CD4-positive, alpha-beta T cell treated with Interferon alpha-2 for 1 hour (primary cell): ENCODE measurements around the gene PRKAR2A.
A peak's percentile ranks its signal among the peaks of the same experiment; 100 is the strongest.
"Not testable (repeated sequence)": the region's sequence is repeated elsewhere in the genome, so short reads cannot be mapped to it uniquely, and the experiment has no call there.

ENCODE experiments used
- DNase-seq, 2 donors: peaks; one replicate each; pipeline ENCODE4 v3.0.0-alpha.2; 2020 to 2022

PRKAR2A gene

DNA sequence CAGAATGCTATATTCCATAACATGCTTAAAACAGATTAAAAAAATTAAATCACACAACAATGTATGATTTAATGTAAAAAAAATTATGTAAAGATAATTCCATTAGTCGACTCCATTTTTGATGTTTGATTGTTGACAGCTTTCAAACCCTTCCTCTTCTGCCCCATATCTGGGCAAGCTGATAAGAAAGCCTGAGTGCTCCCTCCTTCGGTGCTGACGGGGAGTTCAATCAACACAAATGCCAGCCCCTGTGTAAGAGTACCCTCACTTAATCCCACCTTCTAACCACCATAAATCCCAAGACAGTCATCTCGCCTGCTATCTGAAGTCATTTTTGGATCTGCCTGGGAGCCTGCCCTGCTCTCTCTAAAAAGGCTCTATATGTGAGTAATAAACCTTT is 70.8 kb downstream of the PRKAR2A start:
- no peak for DNase-seq

DNA sequence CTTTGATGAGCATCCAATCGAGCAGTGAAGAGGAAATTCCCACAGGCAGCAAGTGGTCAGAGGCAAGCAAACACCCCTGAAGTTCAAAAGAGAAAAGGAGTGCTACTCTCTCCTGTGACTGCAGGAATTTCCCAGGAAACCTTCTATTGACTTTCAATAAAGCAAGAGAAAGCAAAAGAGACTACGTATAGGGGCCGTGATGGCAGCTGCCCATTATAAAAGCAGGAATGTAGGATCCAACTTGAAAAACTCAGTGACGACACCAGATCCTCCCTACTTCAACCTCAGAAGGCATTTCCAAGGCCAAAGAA is 77.5 kb downstream of the PRKAR2A start:
- DNase-seq, result no peak

DNA sequence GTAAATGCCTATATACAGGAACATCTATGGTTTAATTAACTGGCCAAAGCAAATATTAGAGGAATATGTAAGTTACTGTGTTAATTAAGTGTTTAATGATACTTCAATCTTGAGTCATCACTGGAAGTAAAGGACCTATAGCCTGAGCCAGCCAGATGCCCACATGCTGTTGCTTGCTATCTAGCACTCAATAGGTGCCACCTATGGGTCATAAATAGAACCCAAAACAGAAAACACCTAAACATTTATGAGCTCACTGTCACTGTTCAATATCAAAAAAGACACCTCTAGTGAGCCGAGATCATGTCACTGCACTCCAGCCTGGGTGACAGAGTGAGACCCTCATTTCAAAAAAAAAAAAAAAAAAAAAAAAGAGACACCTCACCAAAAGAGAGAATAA is 82.3 kb downstream of the PRKAR2A start:
- peak in 1 of 2 donors; percentile 16 for DNase-seq

DNA sequence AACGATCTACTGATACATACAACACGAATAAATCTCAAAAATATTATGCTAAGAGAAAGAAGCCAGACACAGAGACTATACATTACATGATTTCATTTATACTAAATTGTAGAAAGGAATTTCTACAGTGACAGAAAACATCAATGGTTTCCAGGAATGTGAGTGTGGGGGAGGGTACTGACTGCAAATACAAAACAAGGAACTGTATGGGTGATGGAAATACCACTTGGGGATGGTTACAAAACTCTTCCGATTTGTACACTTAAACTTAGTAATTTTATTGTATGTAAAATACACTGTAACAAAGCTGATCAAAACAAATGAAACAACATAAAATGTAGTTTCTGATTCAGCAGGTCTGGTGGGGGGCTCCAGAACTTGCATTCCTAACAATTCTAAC is 84.9 kb downstream of the PRKAR2A start:
- DNase-seq, result no peak

DNA sequence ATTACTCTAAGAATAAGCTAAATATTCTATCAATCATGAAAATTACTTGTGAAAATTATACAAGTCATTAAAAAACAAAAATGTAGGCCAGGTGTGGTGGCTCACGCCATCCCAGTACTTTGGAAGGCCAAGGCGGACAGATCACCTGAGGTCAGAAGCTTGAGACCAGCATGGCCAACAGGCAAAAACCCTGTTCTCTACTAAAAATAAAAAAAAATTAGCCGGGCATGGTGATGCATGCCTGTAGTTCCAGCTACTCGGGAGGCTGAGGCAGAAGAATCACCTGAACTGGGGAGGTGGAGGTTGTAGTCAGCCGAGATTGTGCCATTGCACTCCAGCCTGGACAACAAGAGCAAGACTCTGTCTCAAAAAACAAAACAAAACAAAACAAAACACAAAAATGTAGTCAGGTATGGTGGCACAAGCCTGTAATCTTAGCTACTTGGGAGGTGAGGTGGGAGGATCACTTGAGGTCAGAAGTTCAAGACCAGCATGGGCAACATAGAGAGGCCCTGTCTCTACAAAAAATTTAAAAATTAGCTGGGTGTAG is 87.6 kb downstream of the PRKAR2A start:
- DNase-seq, result not testable (repeated sequence)

DNA sequence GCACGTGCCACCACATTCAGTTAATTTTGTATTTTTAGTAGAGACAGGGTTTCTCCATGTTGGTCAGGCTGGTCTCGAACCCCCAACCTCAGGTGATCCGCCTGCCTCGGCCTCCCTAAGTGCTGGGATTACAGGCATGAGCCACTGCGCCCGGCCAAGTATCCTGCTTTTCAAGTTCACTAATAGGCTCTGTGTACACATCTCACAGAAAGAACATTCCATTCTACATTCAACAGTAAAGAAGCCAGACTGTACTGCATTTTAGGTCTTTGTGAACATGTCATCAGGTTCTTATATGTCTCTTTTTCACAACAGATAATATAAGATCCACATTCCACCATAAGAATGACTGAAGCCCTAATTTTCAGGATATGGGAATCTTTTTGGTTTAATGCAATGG is 88.1 kb downstream of the PRKAR2A start:
- DNase-seq, result not testable (repeated sequence)

DNA sequence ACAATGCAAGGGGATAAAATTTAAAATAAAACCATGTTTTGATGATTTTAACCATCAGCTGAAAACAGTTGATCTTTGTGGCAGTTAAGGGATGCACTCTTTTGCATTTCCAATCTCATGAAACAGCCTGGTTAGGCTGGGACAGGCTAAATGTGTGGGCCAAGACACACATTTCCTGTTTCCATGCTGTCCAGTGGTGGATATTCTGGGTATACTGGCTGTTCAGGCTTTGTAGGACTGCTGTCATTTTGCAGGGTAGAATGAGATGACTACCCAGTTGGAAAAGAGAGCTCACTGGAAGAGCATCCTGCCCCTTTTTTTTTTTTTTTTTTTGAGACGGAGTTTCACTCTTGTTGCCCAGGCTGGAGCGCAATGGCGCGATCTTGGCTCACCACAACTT is 88.6 kb downstream of the PRKAR2A start:
- DNase-seq, result no peak

DNA sequence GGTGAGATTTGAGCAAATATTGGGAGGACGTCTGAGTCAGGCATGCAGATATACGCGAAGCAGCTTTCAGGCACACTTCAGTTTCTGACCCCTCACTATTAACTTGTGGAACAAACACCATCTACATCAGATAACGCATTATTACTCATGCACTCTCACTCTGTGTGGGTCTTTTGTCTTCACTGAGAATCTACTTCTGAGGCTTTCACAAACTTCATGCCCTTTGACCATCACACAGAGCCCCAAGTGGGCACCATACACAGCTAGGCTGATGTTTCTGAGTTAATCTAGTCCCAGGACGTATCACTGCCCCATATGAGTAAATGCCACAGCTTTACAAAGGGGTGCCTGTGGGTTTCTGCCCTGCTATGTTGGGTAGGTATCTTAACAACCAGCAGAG is 91.0 kb downstream of the PRKAR2A start:
- no peak for DNase-seq

DNA sequence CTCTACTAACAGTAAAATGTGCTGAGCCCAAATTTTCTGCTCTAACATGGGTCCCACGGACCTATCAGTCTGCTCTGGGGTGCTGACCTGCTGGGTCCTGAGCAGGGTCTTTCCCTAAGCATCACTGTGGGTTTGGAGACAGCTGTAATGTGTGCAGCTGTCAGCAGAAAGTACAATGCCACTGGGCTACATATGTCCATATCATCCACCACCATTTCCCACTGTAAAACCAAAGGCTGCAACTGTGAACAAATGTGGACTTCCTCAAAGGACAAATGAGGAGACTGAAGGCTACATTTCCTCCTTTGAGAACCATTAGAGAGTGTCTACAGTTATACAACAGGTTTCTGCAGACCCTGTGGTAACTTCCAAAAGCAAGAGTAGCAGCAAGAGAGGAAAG is 96.8 kb downstream of the PRKAR2A start:
- DNase-seq, result no peak

DNA sequence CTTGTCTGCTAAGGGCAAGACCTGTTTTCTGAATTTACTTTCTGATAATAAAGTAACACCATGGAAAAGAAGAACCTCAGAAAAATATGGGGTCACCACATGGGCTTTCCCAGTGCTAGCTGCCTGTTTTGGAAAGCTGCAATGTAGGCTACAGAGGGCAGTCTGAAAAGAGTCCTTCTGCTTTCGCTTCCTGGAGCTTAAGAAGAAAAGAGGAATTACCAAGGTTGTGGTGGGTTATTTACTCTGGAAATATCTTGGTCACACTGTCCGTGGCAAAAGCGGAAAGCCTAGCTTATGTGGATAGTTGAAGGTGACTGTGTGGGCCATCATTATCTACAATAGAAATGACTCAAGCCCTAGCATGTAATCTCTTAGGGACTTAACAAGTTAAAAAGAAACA is 98.9 kb downstream of the PRKAR2A start:
- peak in 1 of 2 donors; percentile 17 for DNase-seq

DNA sequence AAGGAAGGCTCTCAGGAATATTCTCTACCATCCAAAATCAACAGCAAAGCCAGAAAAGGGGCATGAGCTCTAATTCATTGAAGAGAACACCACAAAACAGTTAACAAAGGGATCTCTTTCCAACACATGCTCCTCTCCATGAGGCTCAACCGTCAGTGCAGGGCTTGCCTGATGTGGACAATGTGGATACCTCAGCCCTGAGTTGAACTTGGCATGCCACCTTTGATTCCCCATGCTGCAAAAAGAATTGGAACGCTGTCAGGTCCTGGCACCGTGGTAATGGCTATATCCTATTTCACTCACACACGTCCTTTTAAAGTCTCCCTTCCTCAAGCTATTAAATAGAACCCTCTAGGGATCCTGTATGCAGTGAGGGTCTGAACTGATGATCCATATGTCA is 100.0 kb downstream of the PRKAR2A start:
- no peak for DNase-seq

DNA sequence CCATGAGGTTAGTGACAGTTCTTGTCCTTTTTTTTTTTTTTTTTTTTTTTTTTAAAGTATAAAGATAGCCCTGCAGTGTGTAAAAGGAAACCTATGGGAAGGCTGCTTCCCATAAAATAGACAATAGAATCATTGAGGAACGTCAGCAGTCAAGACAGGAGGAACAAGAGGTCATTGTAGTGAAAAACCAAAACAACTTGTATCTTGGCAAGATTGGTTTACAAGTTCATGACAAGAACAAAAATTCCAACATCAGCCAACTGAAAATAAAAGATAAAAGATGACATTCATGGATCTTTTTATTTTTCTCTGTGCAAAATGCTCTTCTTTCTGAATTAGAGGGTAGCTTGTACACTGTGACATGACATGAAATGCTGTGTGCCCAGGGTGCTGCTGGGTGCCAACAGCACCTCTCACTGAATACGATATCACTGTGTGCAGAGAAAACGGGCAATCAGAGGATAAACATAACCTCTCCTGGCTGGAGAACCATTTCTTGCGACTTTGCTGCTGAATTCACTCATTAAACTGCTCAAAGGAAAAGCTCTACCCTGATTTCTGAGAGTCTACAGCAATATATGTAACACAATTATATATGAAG is 100.6 kb downstream of the PRKAR2A start:
- DNase-seq, result no peak

DNA sequence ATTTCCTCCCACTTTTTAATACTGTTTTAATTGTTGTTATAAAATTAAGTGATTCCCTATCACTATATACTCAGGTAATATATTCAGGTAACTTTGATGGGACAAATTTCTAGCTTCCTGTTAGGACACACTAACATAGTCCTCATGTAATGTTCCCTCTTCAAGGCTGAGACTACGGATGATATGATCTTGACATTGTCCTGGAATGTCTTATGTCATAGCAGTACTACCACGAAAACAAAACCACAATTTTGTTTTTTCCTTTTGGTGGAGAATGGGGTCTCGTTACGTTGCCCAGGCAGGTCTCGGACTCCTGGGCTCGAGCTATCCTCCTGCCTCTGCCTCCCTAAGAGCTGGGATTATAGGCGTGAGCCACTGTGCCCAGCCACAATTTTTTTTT is 103.9 kb downstream of the PRKAR2A start:
- DNase-seq, result no peak

DNA sequence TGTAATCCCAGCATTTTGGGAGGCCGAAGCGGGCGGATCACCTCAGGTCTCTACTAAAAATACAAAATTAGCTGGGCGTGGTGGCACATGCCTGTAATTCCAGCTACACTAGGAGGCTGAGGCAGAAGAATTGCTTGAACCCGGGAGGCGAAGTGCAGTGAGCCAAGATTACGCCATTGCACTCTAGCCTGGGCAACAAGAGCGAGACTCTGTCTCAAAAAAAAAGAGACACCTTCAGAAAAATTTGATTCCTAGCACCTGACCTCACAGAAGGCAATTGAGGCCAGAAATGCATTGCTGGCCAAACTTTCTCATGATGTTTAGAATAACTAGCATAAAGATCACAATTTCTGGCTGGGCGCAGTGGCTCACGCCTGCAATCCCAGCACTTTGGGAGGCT is 106.4 kb downstream of the PRKAR2A start:
- not testable (repeated sequence) for DNase-seq

DNA sequence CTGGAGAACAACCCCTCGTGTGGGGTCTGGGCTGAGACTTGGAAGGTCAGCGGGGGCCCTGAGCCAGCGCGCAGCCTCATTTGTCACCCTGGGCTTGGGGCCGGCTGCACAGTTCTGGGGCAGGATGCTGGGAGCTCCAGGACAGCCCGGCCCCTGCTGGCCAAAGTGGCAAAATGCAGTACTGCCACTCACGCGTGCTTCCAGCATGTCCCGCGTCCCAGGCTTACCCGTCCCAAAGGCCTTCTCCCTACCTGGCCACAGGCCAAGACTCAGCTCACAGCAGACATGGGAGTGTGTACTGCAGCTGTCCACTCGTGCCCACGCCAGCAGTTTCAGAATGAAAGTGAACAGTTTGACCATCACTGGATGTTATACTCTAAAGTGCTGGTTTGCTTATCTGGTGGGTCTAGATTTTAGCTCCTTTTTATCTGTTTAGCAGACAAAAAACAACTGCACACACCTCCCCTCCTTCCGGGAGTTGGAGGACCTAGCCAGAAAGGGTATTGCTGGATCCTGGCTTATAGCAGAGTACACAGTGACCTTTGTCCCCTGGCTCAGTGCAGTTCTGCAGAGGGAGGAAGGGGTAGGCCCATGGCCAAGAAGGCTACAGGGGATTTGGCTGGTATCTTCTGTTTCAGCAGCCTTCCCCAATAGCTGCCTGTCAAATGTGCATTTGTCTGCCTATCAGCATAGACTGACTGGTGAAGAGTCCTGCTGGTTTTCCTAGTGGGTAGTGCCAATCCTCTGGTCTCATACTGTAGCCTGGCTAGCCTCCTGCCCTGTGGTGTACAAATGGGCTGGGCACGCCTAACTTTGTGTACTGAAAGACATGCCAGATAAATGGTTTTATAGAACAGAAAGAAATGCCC is 107.5 kb downstream of the PRKAR2A start:
- DNase-seq, result peak; percentile 48 to 49

DNA sequence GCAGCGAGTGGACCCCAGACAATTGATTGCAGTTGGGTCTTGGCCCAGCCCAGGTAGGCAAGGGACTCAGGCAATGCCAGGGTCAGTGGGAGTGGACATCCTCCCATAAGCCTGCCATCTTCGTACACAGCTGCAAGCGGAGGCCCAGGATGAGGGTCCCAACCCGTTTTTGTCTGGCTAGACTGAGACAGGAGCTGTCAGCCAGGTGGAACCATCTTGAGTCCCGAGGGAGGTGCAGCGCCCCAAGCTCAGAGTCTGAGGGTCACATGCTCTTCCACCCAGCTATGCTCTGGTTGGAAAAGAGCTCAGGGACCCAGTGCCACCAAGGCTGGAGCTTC is 108.1 kb downstream of the PRKAR2A start:
- DNase-seq, result no peak

DNA sequence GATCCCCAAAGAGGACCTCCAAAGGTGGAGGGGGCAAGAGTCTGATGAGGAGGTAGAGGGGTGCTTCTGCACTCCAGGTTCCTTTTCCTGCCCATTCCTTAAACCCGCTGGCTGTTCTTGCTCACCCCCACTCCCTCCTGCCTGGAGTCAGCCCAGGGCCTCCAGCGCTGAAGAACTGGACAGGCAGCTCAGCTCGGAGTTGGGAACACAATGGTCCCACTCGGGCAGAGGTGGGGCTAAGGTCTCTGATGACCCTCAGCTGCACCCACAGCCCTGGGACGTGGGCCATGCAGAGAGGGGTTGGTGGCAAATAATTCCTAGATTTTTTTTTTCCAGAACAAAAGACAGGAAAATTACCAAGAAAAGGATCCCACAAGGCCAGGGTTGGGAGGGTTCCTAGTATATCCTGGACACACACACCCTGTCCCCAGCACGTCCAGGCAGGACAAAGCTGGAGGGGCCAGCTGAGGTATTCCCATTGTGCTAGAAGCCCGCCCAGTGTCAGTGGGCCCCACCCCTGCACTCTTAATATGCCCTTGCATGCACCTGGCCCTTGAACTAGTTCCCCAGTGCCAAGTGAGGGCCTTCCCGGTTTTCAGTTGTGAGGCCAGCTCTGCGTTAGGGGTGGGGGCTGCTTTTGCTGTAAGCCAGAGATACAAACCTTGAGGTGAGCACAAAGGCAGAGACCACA is 108.6 kb downstream of the PRKAR2A start:
- DNase-seq, result no peak

DNA sequence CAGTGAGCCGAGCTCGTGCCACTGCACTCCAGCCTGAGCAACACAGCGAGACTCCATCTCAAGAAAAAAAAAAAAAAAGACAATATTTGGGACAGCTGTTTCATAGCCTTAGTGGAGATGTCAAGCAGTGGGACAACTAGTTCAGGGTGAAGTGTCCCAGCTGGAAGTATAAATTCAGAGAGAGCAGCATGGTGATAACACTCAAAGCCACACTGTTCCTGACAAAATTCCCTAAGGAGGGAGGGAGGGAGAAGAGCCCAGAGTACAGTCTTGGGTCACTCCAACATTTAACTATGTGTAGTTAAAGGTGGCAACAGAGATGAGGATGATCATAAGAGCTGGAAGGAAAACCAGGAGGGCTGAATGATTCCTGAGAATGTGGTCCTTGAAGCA is 109.5 kb downstream of the PRKAR2A start:
- DNase-seq, result no peak

DNA sequence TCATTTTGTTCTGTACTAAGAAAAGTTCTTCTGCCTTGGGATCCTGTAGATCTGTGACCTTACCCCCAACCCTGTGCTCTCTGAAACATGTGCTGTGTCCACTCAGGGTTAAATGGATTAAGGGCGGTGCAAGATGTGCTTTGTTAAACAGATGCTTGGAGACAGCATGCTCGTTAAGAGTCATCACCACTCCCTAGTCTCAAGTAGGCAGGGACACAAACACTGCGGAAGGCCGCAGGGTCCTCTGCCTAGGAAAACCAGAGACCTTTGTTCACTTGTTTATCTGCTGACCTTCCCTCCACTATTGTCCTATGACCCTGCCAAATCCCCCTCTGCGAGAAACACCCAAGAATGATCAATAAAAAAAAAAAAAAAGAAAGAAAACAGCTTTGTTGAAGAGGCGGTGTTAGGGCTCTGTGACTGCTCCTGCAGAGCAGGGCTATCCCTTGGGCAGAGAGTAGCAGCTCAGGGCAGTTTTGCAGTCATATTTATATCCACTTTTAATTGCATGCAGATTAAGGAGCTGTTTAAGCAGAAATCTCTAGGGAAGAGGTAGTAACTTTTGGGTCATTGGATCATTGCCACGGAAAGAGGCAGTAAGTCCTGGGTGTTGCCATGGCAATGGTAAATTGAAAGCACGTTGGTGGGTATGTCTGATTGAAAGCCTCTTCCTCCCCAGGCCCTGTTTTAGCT is 112.5 kb downstream of the PRKAR2A start:
- DNase-seq, result not testable (repeated sequence)

DNA sequence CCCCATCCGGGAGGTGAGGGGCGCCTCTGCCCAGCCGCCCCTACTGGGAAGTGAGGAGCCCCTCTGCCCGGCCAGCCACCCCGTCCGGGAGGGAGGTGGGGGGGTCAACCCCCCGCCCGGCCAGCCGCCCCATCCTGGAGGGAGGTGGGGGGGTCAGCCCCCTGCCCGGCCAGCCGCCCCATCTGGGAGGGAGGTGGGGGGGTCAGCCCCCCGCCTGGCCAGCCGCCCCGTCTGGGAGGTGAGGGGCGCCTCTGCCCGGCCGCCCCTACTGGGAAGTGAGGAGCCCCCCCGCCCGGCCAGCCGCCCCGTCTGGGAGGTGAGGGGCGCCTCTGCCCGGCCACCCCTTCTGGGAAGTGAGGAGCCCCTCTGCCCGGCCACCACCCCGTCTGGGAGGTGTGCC is 113.1 kb downstream of the PRKAR2A start:
- not testable (repeated sequence) for DNase-seq

DNA sequence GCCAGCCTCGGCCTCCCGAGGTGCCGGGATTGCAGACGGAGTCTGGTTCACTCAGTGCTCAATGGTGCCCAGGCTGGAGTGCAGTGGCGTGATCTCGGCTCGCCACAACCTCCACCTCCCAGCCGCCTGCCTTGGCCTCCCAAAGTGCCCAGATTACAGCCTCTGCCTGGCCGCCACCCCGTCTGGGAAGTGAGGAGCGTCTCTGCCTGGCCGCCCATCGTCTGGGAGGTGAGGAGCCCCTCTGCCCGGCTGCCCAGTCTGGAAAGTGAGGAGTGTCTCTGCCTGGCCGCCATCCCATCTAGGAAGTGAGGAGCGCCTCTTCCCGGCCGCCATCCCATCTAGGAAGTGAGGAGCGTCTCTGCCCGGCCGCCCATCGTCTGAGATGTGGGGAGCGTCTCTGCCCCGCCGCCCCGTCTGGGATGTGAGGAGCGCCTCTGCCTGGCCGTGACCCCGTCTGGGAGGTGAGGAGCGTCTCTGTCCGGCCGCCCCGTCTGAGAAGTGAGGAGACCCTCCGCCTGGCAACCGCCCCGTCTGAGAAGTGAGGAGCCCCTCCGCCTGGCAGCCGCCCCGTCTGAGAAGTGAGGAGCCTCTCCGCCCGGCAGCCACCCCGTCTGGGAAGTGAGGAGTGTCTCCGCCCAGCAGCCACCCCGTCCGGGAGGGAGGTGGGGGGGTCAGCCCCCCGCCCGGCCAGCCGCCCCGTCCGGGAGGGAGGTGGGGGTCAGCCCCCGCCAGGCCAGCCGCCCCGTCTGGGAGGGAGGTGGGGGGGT is 113.7 kb downstream of the PRKAR2A start:
- not testable (repeated sequence) for DNase-seq

DNA sequence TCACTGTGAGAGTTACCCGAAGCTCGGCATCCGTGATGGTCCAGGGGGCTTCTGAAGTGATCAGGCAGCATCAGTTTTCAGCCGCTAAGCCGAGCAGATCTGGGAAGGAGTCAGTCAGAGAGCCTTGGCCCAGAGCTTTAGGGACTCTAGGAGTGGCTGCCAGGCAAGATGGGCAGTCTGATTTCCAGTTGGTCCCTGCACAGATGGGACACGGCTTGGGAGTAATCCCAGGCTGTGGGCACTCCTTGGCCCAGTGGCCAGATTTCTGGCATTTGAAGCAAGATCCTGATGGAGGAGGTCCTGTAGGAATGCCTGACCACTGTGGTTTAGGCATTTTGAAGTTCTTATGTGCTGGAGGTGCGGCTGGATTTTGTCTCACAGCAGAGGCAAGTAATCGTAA is 120.2 kb downstream of the PRKAR2A start:
- no peak for DNase-seq
